GM19023 (cell line): ENCODE results near the gene FAHD1.
"Not testable (repeated sequence)": the region's sequence is repeated elsewhere in the genome, so short reads cannot be mapped to it uniquely, and the experiment has no call there.

Experiments
- ATAC-seq: cut with Tn5 transposase; IDR thresholded peaks from one replicate; pipeline ENCODE4 v1.9.1; 2021; ENCODE audit warnings: mild to moderate bottlenecking, moderate library complexity; ENCODE audit not compliant: unreplicated experiment

Gene FAHD1

DNA sequence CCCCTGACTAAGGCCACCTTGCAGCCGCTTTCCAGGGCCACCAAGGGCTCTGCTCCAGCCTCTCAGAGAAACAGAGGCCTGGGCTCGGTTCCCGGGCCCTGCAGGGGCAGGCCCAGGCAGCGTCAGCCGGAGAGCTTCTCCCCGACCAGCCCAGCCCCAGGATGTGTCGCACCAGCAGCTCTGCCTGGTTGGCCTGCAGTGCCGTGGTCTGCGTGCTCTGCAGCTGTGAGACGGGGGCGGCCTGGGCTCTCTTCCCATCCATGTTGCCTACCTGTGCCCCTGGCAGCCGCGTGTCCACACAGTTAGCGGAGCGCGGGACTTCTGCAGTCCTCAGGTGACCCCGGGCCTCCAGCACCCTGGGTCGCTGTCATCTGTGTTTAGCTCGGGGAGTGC, 38.3 kb upstream of the FAHD1 start:
- ATAC-seq, result no peak

DNA sequence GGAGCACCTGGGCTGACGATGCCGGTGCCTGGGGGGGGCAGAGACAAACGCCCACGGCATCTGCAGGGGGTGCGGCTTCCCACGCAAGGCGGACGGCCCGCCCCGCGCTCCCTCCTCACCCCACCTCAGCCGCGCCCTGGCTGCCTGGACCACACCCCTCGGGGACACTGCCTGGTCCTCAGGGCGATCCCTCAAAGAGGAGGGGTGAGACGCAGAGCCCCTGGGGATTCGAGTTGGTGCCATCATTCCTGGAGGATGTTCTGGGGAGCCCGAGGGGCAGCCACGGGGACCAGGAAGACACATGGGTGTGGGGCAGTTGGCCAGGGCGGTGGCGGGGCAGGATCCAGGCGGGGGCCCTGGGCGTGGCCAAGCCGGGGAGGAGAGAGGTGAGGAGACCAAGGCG, 37.4 kb upstream of the FAHD1 start:
- ATAC-seq, result no peak

DNA sequence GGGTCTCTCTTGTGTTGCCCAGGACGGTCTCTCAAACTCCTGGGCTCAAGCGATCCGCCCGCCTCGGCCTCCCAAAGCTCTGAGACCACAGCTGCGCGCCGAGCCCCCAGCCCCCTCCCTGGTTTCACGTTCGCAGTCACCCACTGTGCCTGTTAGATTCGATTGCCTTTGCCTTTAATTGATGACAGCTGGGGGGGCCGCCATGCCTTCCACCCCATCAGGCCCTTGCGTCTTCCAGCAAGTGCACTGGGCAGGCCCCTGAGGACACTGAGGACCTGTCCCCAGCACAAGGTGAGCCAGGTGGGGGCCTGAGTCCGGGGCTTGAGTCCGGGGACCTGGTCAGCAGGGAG, 36.8 kb upstream of the FAHD1 start:
- no peak for ATAC-seq

DNA sequence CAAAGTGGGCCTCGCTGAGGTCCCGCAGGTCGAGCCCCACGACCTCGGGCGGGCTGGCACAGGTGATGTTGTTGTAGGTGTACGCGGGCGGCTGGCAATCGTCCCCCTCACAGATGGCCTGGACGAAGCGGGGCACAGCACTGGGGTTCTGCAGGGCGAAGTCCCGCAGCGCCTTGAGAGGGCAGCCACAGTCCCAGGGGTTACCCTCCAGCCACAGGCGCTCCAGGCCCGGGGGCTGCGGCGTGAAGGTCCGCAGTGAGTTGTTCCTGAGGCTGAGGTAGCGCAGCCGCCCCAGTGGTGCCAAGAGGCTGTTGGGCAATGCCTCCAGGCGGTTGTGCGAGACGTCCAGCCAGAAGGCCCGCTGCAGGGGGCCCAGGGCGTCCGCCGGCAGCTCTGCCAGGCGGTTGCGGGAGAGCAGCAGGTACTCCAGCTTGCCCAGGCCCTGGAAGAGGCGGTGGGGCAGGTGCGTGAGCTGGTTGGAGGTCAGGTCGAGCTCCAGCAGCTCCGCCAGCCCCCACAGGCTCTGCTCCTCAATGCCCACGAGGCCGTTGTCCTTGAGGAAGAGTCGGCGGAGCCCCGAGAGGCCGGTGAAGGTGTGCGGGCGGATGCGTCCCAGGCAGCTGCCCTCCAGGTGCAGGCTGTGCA, 36.3 kb upstream of the FAHD1 start:
- no peak for ATAC-seq

DNA sequence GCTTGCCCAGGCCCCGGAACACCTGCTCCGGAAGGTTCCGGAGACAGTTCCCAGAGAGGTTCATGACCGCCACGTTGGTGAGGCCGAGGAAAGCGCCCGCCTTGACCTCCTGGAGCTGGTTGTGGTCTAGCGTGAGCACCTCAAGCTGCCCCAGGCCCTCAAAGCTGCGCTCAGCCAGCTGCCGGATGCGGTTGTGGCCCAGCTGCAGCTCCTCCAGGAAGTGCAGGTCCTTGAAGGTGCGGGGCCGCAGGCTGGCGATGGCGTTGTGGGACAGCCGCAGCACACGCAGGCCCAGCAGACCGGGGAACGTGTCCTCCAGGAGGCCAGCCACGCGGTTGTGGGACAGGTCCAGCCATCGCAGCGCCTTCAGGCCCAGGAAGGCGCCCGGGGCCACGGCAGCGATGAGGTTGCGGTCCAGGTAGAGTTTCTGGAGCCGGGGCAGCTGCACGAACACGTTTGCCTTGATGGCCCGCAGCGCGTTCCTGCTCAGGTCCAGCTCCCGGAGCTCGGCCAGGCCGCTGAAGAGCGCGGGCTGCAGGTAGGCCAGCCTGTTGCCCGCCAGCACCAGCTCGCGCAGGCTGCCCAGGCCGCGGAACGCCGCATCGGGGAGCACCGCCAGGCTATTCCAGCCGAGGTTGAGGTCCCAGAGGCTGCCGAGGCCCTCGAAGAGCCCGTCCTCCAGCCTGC, 35.6 kb upstream of the FAHD1 start:
- no peak for ATAC-seq

DNA sequence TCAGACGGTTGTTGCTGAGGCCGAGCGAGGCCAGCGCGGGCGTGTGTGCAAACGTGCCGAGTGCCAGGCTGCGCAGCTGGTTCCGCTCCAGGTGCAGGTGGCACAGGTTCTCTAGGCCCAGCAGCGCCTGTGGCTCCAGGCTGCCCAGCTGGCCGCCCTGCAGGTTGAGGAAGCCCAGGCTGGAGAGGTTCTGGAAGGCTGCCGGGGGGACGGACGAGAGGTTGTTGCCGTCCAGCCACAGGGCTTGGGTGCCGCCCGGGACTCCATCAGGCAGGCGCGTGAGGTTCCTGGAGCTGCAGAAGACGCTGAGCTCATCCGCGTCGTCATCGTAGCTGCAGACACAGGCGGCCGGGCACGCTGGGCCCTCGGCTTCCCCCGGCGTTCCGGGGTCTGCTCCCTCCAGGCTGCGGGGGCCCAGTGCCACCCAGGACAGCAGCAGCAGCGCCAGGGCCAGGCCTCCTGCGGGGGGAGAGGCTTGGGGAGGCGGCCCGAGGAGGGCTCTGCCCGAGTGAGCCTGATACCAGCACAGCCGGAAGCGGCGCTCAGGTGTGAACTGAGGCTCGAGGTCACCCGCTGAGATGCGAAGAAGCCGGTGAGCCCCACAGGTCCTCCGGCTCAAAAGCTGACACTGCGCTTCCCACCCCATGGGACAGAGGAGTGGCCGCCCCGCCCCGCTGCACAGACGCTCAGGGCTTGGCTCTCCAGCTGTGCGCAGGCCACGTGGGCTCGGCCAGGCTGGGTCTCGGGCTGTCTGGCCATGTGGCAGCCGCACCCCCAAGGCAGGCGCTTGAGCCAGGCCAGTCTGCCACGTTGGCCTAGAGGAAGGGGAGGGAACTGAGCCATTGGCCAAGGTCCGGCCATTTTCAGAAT, 34.8 kb upstream of the FAHD1 start:
- no peak for ATAC-seq

DNA sequence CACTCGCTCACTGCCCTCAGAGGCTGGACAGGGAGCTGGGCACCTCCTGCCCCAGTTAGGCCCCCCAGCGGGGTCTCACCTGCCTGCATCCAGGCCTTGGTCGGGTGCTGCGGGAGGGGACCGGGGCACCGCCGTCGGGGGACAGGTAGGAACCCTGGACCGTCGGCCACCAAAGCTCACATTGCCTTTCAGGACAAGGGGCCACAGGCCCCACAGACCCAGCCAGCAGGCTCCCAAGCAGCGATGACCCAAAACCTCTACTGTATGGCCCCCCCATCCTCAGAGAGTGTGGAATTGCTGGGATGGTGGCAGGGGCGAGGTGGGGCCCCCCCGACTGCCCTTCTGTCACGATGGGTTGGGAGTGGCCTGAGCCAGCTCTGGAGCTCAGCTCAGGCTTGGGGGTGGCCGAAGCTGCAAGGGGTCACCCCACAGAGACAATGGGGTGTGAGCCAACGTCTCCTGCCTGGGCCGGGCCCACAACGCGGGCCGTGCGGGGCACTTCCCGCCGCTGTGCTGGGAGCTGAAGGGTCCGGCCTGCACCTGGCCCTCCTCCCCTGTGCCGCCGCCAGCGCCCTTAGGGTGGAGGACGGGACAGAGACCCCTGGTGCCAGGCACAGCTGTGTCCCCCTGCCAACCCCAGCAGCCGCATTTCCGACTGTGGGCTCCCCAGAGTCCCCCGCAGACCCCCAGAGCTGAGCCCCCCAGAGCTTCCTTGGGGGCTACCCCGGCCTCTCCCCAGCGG, 34.0 kb upstream of the FAHD1 start:
- no peak for ATAC-seq

DNA sequence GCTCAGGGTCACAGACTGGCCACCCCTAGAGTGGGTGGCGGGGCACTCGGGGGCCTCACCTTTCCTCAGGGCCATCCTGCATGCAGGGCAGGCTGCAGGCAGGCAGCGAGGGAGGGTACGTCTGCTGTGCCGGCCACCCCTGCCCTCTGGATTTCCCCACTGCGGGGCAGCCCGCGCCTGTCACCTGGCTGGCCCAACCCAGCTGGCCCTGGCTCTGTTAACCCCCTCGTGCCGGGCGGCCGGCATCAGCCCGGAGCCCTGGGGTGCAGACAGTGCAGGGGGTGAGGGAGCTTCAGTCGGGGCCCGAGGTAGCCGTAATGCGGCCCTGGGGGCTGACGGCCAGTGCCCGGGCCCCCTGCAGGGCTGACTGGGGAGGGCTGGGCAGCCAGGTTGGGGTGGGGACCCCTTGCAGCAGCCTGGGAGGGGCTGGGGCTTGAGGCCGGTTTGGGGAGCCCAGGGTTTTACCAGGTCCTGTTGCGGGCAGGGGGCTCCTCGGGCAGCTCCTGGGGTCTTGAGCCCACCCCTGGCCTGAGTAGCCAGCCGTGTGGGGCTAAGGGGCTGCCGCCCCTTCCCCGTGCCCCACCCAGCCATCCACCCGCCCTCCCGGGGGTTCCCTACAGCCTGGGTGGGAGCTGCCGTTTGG, 33.3 kb upstream of the FAHD1 start, which contains the start of gene IGFALS:
IGFALS (minus strand) TSS at position 128 of the 643 bp plus-strand sequence; CDS start at position 75, 53 bp downstream.
- no peak for ATAC-seq

DNA sequence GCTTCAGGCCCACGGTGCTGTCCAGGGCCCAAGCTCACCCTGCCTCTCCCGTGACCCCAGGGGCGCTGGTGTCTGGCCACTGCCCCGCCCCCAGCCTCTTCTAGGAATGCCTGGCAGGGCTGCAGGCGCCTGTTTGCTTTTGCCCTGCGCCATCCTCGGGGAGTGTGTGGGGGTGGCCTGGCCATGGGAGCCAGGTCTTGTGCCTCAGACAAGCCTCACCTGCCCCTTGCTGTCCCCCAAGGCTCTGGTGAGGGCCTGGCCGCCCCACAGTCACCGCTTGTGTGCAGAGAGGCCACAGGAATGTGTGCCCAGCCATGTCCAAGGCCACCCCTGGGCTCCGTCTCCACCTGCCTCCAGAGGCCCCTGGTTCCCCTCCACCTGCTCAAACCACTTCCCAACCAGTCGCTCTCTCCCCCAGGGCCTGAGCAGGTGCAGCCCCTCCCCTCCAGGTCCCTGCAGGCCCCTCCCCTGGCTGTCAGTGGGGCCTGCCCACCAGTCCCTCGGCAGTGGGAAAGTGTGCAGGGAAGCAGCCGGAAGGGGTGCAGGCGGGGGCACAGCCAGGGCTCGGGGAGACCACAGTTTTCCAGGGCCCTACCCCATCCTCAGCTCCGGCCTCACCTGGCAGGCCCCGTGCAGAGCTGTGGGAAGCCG, 32.7 kb upstream of the FAHD1 start:
- no peak for ATAC-seq

DNA sequence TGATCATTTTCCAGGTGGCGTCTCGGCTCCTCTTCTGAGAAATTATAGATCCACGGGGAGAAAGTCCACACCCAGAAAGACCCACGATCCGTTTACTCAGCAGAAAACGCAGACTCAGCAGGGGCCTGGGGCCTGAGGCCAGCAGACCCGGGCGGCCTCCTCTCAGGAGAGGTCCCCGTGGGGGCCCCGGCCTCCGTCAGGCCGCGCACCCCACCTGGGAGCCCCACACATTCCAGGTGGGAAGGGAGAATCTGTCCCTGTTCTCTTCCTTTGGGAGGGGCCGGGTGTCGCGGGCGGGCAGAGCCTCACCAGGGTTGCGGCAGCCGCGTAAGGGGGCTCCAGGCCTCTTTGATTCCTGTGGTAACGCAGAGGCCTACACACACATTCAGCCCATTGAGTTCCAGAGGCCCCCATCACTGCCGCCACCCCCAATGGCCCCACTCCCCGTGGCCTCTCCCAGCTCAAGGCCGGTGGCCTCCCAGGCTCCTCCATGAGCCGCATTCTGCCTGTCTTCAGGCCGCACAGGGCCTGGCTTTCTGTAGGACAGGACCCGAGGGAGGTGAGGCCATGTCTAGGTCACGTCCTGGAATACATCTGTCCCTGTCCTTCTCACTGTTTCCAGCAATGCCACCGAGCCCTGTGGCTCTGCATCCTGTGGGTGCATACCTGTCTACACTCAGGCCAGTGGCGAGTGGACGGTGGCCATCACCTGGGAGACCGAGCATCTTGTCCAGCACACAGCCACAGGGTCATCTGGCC, 31.9 kb upstream of the FAHD1 start:
- ATAC-seq, result no peak

DNA sequence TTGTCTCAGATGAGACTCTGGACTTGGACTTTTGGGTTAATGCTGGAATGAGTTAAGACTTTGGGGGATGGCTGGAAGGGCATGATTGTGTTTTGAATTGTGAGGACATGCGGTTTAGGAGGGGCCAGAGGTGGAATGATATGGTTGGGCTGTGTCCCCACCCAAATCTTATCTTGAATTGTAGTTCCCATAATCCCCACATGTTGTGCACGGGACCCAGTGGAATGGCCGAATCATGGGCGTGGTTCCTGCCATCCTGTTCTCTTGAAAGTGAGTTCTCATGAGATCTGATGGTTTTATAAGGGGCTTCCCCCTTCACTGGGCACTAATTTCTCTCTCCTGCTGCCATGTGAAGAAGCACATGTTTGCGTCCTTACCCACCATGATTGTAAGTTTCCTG, 27.7 kb upstream of the FAHD1 start:
- not testable (repeated sequence) for ATAC-seq

DNA sequence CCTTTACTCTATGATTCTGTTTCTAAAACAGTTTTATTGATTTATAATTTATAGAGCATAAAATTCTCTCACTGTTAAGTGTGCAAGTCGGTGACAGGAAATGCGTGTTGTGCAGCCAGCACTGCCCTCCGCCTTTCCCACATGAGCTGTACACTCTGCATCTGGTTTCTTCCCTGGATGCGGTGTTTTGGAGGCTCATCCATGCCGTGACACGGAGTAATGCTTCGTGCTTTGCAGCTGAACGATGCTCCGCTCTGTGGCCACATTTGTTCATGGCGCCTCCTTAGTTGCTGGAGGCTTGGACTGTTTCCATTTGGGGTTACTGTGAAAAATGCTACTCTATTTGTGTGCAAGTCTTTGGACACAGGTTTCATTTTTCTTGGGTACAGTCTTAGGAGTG, 26.3 kb upstream of the FAHD1 start:
- no peak for ATAC-seq

DNA sequence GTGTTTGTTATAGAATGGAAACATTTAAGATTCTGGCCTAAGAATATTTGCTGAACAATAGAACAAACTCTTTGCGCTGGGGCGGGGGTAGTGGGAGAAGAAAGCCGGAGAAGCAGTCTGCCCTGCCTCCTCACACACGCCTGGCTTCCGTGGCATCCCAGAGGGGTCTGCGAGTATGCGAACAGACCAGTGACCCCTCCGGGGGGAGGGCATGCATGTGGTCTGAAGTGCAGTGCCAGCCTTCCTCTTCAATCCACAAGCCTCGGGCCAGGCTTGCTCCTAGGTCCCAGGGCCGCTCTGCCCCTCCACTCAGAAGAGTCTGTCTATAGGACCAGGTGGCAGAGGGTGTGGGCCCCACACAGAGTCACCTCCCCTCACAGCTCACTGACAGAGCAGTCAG, 19.4 kb upstream of the FAHD1 start:
- no peak for ATAC-seq

DNA sequence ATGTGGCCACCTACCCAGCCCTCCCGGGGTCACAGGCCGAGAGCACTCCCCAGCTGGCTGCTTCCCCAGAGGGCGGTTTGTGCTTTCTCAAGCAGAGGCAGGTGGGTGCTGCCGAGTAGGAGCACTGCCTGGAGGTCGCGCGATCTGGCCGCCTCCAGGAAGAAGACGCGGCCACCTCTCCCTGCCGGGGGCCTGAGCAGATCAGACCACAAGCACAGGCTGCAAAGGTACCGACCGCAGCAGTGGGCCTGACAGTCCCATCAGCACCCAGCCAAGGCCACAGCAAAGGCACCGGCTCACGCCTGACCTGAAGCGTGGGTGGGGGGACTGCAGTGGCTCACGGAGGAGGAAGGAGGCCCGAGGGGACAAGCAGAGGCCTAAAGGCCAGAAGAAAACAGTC, 18.3 kb upstream of the FAHD1 start:
- ATAC-seq, result no peak

DNA sequence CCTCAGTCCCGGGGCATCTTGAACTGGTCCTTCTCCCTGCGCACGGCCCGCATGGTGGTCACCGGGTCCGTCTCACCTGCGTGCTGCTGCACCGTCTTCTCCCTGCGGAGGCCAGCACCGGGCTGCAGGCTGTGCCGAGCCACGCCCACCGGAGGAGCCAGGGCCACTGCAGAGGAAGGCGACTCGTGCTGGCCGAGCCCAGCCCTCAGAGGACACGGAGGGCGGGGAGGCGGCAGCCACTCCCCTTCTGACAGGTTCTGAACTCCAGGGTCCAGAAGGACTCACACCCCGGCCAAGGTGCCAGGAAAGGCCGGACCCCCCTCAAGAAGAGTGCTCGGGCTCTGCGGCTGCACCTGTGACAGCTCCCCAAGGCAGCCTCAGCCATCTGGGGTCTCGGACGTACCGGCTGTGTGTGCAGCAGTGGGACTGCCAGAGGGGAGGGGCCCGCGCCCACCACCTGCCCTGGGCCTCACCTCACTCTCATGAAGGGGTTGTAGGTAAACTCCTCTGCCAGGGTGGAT, 17.7 kb upstream of the FAHD1 start:
- no peak for ATAC-seq

DNA sequence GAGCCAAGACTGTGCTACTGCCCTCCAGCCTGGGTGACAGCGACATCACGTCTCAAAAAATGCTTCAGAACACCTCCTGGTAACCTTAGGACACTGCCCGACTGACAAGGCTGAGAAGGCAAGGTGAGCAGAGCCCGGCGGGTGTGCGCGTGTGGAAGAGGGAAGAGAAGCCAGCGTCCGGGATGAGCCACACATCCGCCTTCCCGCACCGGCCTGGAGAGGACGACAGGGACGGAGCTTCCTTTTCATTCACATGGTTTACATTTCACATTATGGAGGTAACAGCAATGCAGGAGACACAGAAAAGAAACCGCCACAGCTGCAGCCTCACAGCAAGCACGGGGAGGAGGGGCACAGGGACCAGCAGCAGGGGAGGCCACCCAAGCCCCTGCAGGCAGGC, 16.9 kb upstream of the FAHD1 start:
- ATAC-seq, result no peak

DNA sequence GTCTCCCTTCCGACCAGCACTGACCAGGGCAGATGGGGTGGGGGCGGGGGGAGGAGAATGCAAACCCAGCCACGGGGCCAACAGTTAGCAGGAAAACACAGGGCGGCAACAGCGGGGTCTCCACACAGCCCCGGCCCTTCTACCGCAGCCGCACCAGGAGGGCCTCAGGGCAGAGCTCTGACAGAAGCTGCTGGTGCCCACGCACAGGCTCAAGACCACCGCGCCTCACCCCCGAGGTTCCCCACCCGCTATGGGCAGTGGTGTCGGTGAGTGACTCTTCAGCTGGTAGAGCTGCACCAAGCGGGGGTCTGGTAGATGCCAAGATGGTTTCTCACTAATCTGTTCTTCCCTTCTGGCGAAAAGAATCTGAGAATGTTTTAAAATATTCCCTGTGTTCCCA, 16.5 kb upstream of the FAHD1 start:
- ATAC-seq, result no peak

DNA sequence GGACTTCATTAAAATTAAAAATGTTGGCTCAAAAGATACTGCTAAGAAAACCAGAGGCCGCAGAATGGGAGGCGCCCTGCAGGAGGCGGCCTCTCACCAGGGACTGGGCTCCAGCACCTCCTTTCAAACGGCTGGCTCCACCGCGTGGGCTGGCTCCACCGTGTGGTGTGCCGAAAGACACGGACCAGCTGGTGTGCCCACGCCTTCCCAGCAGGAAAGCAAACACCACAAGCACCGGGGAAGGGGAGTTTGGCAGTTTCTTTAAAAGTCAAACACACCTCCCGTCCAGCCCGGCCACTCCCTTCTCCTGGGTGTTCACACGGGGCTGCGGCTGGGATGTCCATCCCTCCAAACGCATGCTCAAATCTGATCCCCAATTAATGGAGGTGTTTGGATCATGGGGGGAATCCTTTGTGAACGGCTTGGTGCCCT, 14.3 kb upstream of the FAHD1 start:
- ATAC-seq, result no peak

DNA sequence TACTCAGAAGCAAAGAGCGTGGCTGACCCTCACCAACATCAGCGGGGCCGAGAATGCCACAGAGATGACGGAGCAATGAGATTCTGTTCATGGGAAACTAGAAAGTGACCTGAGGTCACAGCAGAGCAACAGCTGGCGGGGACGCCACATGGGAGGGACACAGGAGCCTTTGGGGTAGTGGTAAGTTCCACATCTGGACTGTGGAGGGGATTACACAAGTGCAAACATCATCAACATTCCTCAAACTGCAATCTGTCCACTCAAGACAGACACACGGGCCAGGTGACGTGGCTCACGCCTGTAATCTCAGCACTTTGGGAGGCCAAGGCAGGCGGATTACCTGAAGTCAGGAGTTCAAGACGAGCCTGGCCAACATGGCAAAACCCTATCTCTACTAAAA, 11.5 kb upstream of the FAHD1 start:
- no peak for ATAC-seq
